HG03378 (cell line): ENCODE data around the gene CIB4.

Experiments used
- ATAC-seq: cut with Tn5 transposase; IDR thresholded peaks from one replicate; pipeline ENCODE4 v1.9.1; 2021; ENCODE audit warnings: mild to moderate bottlenecking, moderate library complexity; ENCODE audit not compliant: unreplicated experiment

CIB4 gene

DNA sequence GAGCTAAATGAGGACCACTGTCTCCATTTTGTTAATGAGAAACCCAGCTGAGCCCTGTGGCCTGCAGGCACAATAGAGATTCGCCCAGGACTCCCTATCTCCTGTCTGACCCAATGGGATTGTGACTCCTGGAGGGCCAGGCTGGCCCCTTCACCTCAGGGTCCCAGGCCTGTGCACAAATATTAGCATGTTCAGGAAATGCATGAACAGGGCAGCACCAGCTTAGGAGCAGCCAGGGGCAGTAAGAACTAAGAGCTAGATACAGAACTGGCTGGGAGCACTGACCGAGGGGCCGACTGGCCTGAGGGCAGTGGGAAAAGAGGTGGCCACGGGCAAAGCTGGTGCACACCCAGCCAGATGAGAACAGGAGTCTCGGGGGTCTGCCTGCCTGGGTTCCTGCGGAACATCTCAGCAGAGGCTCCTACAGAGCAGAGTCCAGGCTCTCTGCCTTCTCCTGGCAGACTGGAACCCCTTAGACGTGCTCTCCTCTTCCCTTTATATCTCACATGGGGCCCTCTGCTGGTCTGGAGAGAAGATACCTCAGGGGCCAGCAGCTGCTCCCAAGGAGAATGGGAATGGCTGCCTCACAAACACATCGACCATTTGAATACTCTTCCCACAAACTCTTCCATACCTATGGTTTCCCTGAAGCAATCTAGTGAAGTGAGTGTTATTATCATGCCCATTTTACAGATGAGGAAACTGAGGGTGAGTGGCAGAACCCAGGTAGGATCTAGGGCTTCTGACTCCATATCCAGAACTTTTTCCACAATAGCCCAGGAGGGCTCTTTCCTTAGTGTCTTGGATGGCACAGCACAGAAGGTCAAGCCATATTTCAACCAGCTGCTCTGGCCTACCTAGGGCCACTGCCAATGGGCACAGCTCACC lies 85.7 kb downstream of the CIB4 start:
- ATAC-seq: no peak

DNA sequence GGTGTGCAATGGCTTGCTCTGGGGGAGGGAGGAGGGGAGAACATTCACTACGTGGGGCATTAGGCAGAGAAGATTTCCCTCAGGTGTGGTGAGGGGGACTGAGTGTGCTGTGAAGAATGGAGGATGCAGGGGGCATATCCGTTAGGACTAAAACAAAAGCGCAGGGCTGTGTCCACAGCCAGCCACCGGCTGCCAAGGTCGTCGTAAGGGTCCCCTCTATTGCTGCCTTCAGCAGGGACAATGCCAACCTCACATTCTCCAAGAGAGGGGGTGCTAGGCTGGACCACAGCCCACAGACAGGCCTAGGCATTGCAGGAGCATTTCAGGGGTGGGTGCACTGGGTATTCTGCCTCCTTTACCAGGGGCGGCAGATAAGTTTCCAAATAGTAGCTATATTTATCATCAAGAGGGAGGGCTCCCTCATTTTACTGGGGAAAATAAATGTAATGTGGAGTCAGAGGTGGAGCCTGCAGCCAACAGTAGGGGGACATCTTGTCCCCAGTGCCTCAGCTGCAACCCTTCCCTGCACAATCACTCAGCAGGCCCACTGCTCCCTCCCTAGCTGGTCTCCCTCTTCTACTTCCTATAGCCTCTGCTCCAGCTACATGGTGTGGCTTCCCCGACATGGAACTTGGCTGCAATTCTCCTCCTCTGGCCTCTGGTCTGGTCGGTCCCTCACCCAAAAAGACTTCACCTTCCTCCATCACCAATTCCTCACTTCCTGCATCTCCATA lies 88.4 kb downstream of the CIB4 start:
- ATAC-seq: no peak

DNA sequence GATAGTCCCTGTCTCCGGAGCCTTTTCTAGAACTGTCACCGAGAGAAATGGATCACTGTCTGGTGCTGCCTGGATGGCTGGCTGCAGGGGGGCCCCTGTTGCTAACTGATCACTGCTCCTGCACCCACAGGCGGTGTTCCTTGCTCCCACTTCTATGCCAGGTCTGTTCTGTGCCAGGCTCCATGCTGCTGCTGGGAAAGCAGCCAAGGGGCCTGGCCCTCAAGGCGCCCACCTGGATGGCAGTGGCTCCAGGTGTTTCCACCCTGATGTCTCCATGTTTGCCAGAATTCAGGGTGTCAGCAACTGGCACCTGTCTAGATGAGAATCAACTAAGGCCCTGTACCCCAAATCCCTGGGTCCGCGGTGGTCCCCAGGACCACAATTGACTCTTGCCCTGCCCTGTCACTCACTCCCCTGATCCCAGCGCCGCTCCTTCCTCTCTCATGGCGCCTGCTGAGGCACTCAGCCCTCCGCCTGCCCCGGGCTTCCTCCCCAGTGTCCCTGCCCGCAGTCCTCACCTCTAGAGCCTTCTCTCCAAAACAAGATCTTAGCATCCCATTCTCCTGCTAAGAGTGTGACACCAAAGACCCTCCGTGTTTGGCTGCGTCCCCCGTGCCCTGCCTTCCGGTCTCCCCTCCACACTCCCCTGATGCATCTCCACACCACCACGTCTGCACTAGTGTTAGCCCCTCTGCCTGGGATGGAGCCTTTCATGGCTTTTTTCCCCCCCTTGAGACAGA lies 90.7 kb downstream of the CIB4 start:
- no peak for ATAC-seq

DNA sequence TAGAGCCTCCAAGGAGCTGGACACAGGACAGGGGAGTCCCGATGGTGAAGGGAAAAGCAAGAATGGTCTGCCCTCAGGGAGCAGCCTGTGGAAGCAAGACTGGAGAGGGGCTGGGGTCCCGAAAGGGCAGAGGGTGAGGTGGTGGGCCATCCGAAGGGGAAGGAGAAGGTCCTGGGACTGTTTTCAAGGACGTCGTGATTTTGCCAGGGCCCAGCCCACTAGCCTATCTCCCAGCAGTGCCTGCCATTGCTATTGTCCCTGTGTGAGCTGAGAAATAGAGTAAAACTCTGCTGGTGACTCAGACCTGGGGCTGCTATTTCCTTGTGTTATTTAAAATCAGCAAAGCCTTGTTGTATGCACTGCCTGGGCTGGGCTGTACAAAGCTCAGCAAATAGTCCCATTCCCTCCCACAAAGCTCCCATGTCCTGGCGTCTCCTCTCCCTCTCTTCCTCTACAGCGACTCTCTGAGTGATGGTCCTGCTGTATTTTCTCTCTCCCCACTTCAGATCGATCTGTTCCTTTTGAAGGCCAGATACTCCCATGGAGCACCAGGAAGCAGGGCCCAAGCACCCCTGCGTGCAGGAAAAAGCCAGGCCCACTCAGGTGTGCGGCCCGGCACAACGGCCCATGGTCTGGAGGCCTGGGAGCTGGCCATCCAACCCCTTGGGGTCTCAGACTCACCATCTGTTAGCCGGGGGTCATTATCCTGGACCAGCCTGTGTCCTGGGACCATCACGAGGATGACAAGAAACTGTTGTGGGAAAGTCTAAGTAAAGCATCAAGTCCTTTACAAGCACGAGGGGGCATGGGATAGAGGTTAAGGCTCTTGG lies 98.3 kb downstream of the CIB4 start:
- ATAC-seq: no peak

DNA sequence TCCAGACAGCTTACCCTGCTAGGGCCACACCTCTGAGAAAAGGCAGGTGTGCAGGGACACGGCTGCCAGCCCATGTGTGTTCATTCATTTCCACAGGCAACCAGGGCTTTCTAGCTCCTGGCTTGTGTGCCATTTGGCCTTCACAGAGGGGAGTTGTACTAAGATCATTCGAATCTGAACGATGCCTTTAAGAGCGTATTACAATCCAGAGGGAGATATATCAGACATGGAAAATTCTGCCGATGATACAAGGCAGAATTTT lies 99.0 kb downstream of the CIB4 start:
- ATAC-seq: no peak

DNA sequence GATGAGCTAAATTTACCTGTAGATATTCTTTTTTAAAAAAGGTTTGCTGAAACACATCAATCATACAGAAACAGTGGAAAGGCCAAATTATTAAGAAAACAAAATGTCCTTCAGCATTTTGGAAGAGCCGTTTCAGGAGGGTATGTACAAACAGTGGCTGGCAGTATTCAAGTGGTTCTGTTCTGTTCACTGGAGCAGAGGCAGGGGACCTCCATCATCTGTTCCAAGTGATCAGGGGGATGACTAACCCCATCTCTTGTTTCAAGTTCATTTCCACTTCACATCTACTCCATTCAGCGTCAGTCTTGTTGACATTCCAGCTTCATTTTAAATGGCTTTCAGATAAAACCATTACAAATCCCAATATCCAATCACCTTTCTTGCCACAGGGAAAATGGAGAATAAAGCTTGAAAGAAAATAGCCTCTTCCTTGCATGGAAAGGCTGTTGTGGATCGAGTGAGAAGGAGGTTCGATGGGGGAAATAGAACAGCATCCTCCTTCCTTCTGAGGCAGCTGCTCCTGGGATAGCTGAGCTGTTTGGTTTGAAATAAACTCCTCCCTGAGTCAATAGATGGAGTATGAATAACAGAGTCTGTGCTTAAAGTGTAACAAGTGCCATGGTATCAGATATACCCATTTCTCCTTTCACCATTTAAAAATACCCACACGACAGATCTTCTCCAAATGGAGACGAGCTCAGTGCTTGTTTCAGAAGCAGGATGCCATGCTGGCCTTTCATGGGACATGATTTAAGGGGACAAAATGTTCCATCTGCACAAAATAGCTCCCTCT lies 99.6 kb downstream of the CIB4 start:
- no peak for ATAC-seq

DNA sequence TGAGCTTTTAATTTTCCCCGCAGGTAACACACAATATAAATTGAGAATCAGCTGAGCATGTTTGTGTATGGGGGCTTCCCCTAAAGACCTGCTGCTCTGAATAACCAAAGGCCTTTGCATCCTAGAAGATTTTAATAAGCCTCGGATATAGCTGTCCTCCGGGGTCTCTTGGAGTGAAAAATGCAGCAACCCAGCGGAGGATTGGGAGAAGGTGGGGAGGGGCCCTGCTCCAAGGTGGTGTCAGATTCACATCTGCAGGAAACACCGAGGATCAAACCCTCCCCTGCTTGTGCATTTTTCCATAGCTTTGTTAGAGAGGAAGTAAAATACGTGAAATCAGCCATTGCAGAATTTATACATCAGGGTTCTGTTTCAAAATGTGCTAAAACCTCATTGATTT lies 100.2 kb downstream of the CIB4 start:
- ATAC-seq: no peak

DNA sequence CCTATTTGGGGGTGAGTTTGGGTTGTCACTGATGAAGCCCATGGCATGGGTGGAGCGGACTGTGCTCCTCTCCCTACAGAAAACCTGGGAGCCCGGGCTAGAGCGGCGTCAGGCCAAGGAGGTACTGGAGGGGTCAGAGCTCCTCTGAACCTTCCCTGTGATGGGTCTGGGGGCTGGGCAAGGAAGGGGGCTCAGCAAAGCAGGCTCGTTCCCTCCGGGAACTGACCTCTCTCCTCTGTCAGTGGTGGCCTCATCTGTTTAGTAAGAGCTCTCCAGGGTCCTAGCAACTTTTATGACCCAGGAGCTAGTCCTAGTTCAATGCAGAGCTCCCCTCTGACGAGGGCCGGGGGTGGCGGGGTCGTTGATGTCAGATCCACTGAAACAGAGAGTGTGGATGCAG lies 100.9 kb downstream of the CIB4 start:
- no peak for ATAC-seq

DNA sequence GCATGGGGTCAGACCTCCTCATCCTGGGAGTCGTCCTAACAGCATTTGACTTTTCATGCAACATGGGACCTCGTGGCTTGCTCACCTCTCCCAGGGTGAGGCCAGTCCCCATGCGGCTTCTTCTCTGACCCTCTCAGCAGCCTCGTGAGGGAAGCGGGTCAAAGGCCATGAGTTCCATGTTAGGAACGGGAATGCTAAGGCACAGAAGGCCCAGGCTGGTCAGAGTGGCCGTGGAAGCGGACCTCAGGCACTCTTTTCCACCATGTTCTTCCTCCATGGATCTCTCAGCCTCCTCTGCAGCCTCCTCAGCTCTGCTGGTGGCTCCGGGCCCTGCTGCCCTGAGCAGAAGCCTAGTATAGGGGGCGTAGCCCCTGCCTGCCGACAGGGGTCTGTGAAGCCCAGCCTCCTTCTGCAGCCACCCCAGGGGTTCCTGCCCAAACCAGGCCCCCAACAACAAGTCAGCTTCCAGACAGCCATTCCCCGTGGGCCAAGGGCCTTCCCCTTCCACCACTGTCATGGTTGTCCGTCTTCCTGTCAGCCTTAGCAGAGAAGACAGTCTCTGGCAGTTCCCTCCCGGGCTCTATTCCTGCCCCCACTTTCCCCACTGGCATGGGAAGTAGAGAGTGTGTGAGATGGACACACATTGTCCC lies 103.2 kb downstream of the CIB4 start:
- no peak for ATAC-seq

DNA sequence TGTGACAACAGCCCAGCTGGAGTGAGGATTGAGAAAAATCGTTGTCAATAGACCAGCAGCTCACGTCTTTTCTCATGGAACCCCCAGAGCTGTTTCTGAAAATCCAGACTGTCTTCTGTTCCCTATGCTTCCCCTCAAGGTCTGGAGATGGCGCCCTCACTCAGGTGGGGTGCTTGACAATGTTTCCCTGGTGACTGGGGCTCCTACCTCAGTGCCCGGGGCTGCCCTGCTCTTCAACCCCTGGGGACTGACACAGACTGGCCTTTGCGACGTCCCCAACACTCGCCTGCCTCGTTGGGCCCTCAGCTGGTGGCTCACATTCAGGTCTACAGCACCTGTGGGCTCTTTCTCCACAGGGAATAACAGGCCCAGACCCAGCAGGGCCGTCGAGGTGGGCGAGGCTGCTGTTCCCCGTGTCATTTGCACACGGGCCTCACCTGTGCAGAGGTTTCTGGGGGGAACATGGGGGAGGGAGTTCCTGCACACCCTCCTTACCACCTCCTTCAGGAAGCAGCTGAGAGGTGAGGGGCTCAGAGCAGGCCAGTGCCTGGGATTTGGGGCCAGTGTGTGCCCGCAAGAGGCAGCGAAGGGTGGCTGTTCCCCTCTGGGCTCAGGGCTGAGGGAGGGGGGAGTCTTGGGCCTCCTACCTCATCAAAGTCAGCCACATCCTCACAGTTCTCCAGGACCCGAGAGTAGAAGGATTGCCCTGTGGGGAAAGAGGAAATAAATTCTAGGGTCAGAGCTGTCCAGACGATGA lies 103.9 kb downstream of the CIB4 start:
- ATAC-seq: no peak

DNA sequence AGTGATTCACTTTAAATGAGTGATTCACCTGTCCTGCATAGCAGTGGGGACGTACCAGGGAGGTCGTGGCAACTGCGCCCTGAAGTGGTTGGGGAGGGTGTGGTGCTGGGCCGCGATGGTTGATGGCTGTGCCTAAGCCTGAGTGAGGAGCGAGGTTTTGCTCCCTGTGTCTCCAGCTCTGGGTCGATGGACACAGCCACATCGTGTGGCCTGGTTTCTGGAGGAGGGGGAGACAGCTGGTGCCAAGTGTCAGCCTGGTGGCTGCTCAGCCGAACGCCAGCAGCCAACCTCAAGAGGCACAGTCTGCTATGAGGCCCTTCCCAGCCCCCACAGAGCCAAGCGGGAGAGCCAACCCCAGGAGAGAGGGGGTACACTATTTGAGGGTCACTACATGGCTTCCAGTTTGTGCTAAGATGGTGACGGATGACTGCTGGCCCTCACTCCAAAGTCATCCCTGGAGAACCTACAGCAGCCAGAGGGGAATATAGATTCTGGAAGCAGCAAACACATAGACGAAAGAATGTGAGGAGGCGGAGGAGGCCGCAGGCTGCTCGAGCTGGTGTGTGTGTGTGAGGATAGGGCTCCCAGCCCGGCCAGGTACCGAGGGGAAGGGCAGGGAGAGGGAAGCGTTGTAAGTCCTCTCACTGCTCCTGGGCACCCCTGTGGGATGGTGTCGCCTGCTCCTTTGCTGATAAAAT lies 104.6 kb downstream of the CIB4 start:
- no peak for ATAC-seq

DNA sequence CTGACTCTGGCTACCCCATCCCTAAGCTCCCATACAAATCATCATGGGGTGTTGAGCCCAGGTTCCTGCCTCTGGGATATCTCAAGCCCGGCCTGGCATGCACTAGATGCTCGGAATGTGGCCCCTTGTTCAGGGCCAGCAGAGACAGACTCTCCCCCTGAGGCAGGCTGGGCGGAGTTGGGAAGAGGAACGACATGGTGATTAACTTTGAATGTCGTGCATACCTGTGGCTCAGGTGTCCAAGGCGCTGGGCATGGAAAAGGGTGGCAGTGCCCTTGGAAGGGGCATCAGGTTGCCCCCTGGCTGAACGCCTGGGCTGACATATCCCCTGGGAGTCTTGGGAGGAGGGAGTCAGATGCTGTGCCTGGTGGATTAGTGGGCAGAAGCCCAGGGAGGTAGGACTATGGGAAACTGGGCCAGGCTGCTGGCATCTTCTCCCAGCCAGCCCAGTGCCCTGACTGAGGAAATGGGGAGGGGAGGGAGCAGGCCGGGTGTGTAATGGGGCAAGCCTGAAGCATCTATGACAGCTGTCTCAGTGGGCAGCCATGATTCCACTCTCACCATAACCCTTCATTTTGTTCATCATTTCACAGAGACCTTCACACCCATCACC lies 105.4 kb downstream of the CIB4 start:
- no peak for ATAC-seq

DNA sequence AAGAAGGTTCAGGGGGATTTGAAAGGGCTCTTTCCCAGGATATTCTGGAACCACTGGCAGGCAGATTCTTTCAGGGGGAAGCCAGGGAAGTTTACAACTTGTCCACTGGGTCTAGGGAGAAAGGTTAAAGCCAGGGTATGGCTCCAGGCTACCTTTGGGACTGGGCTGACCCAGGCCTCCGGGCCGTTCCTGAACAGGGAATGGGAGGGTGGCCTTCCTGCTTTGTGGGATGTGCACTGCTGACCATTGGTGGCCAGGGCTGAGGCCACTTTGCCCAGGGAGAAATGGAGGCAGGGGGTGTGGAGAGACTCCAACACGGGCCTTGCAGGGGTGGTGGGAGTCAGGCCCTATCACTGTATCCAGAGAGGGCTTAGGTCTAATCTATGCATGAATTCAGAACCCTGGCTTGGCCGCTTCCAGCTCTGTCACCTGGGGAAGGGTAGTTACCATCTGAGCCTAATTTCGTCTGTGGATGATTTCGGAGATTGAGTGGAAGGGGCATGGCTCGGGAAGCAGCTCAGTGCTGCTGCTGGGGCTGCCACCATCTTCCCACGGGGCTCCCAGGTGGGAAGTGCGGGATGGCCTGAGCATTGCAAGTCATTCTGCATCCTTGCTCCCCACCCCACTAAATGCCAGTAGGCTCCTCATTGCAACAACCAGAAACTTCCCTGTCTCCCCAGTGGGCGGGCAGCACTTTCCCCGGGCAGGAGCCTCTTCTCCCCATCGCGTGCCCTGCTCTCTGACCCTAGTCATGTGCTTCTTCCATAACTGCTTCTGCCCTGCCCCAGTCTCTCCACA lies 106.1 kb downstream of the CIB4 start:
- no peak for ATAC-seq

DNA sequence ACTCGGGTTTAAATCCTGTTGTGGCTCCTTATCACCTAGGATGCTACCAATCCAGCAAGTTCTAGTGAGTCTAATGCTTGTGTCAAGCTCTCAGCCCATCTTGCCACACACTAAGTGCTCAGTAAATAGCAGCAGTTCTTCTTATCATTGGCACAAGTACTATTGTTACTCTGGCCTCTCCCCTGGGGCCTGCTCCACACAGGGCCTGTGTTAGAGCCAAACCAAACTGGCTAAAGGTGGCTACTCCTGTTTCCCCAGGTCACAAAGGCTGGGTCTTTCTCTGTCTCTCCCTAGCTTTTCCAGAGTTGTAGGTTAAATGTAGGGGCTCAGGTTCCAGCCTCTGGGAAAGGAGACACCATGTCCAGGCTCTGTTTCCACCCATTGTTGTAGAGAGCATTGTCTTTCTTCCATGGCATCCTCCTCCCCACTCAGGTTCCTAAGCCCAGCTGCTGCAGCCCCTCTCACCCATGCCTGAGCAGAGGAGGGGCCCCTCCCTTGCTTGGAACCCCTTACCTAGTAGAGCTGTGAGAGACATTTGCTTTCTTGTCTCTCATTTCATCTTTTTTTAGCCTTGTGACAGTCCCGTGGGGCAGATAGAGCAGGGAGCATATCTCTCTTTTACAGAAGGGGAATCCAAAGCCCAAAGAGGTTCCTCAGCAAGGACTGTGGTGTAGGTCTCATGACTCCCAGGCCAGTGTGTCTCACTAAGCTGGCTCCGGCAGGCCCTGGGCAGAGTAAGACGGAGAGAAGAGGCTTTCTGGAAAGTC lies 106.9 kb downstream of the CIB4 start:
- no peak for ATAC-seq

DNA sequence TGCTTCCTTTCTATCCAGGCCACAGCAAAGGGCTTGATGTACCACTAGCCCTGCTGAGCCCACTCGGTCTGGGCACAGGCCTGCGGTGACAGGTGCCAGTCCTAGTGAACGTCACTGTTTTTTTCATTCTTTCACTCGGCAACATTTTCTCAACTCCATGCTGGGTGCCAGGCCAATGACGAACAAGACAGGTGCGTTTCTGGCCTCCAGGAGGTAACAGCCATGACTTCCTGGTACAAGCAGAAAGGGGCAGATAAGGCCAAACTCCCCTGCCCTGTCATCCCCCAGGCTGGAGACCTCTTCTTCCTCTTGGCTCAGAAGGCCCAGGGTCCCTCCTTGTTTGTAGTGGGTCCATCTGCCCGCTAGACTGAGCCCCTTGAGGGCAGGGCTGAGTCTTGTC lies 107.5 kb downstream of the CIB4 start:
- no peak for ATAC-seq
